Activated naive CD8-positive, alpha-beta T cell treated with anti-CD3 and anti-CD28 coated beads for 36 hours (primary cell): ENCODE measurements around the gene SYT12. TPM values are rescaled to one million over a fixed set of nuclear protein-coding genes. Genes with fewer than 3 reads are reported as not detected.

Experiments
- DNase-seq: peaks from one replicate; pipeline ENCODE4 v3.0.0; 2021
- H3K27ac Mint-ChIP-seq: one replicate; pipeline ENCODE4 v1.8.0; 2022; ENCODE audit warnings: mild to moderate bottlenecking, moderate library complexity, mixed read lengths
- H3K27me3 Mint-ChIP-seq: one replicate; pipeline ENCODE4 v1.8.0; 2022; ENCODE audit warnings: mild to moderate bottlenecking, mixed read lengths
- H3K36me3 Mint-ChIP-seq: one replicate; pipeline ENCODE4 v1.8.0; 2021; ENCODE audit warnings: mild to moderate bottlenecking, mixed read lengths
- H3K4me1 Mint-ChIP-seq: one replicate; pipeline ENCODE4 v1.8.0; 2021; ENCODE audit warnings: mixed read lengths
- H3K4me3 Mint-ChIP-seq: one replicate; pipeline ENCODE4 v1.8.0; 2022; ENCODE audit warnings: mild to moderate bottlenecking, moderate library complexity, mixed read lengths
- H3K9me3 Mint-ChIP-seq: one replicate; pipeline ENCODE4 v1.8.0; 2022; ENCODE audit warnings: mixed read lengths
- total RNA-seq, 2 experiments: library from RNA; stranded (reverse); gene quantifications; one replicate each; pipeline ENCODE4 v1.2.3, GENCODE V29; 2021

SYT12 gene
- total RNA-seq, 2 experiments from 2014 or later = not detected

DNA sequence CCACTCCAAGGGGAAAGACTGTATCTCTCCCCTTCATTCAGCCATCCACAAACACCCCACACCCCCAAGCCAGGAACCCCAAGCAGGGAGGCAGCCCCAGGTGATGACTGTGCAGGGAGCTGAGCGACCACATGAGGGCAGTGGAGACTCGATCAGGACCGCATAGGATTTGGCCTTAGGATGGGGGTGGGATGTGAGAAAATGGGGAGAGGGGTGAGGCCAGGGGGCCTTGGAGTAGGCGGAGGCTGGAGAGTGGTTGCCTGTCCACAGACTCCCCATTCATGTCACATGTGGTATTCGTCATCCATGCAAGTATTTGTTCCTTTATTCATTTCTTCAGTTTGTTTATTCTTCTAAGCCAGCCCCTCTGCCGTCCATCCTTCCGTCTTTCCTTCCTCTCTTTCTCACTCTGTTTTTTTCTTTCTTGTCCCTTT lies 31.0 kb downstream of the SYT12 start:
- Mint-ChIP-seq H3K4me1 (peaks cover 8% of the 10 kb centered on the region), H3K9me3 (no peaks in the 10 kb centered on the region), H3K27ac (no peak overlapping the region), H3K4me3 (no peak overlapping the region), H3K36me3 (no peaks in the 10 kb centered on the region), H3K27me3 (peaks cover 17% of the 10 kb centered on the region)
- DNase-seq = peak; percentile 45

DNA sequence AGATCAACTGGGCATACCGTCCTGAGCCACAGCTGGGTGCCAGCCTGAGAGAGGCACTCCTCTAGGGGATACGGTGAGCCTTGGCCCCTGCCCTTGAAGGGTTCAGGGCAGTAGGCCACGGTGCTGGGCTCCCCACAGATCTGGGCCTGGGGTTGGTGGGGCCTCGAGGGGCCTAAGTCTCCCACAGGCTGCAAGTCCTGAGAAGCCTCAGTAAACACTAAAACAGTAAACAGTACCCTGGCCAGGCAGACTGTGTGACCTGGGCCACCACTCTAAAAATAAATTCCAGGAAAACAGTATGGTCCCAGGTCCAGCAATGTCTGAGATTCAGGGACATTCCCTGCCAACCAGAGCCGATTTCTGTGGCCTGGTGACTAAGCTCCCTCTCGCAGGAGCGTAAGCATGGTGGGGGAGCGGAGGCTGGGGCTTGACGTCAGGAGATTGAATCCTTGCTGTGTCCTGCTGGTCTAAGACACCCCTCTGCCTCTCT lies 31.5 kb downstream of the SYT12 start:
- Mint-ChIP-seq H3K27me3 (peaks cover 17% of the 10 kb centered on the region), H3K9me3 (no peaks in the 10 kb centered on the region), H3K27ac (no peak overlapping the region), H3K36me3 (no peaks in the 10 kb centered on the region), H3K4me3 (no peak overlapping the region), H3K4me1 (peaks cover 8% of the 10 kb centered on the region)
- no peak for DNase-seq

GRCh38 chr11:67054836-67055523 lies 32.0 kb downstream of the SYT12 start:
- Mint-ChIP-seq H3K4me1 (peaks cover 8% of the 10 kb centered on the region), H3K4me3 (no peak overlapping the region), H3K27me3 (peaks cover 17% of the 10 kb centered on the region), H3K27ac (no peak overlapping the region), H3K36me3 (no peaks in the 10 kb centered on the region), H3K9me3 (no peaks in the 10 kb centered on the region)
- peak; percentile 26 for DNase-seq

DNA sequence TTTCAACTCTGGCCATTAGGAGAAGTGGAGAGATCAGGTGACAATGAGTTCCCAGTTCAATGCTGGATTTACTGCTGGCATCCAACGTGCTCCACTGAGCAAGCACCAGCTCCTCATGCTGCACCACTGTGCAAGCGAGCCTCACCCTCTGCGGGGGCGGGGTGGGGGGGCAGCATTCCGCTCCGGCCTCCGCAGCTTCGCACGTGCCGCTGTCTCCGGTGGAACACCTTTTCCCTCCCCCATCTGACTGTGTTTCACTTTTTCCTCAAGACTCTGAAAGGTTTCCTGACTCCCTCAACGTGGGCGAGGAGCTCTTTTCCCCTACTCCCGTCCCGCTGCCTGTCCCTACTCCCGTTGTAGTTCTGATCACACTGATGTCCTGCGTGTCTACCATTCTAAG lies 32.9 kb downstream of the SYT12 start:
- Mint-ChIP-seq H3K4me3 (peak overlapping the region; percentile 79), H3K9me3 (no peaks in the 10 kb centered on the region), H3K27ac (no peak overlapping the region), H3K36me3 (no peaks in the 10 kb centered on the region), H3K27me3 (peaks cover 17% of the 10 kb centered on the region), H3K4me1 (peaks cover 8% of the 10 kb centered on the region)
- no peak for DNase-seq

DNA sequence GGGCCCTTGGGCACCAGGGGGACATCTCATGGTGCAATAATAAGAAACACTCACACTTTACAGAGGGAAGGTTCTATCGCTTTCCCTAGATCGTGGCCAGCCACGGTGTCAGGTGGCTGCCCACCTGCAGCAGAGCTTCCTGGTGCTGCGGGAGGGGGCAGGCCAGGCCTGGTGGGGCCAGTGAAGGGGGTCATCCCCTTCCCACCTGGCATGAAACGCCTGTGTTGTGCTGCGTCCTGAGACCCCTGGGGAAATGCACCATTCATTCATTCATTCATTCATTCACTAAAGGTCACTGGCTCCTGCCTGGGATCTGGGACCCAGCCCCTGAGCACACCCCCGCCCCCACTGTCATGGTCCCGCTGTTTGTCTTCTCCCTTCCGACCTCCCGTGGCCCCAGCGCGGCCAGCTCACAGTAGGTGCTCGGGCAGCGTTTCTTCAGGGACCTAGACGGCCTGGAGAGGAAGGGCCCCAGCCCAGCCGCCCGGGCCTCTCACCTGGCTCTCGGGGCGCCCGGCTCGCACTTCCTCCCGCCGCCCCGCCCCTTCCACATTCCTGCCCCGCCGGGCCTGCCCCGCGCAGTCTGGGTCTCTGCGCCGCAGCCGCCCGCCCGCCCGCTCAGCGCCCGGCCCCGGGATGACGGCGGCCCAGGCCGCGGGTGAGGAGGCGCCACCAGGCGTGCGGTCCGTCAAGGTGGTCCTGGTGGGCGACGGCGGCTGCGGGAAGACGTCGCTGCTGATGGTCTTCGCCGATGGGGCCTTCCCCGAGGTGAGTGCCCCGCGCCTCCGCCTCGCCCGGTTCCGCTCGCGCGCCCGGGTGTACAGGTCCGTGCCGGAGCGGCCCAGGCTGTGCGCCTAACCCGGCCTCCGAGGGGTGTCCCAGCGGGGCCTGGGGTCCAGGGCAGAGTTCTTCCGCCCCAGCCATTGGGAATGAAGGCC lies 33.6 kb downstream of the SYT12 start, which contains the start of gene RHOD:
Gene RHOD (plus strand): TSS at position 581 of the 938 bp plus-strand sequence. CDS start 56 bp downstream, at position 637.
- Mint-ChIP-seq H3K4me3 (peak within 1 kb of the TSS; percentile 79), H3K27me3 (peaks cover 9% of the 10 kb centered on the region), H3K9me3 (no peaks in the 10 kb centered on the region), H3K4me1 (peaks cover 8% of the 10 kb centered on the region), H3K36me3 (no peaks in the 10 kb centered on the region), H3K27ac (no peak within 1 kb of the TSS)
- DNase-seq = peak; percentile 47

DNA sequence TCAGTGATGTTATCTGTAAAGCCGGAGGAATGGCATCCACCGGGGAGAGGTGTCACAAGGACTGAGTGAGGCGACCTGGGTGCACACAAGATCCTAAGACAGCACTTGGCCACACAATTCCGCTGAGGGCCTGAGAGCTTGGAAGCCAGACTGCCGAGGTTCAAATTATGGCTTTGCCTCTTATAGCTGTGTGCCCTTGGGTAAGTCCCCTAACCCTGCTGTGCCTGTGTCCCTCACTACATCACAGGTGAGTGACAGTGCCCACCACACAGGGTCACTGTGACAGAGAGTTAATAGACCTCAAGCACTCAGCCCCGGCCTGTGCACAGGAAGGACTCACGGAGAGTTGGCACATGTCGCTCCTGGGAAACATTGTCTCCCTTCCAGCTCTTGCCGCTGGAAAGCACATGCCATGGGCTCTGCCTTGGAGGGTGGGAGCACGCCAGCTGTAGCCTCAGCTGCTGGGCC lies 34.3 kb downstream of the SYT12 start:
- H3K9me3 Mint-ChIP-seq = no peaks in the 10 kb centered on the region
- H3K4me1 Mint-ChIP-seq = peaks cover 8% of the 10 kb centered on the region
- DNase-seq = no peak
- H3K4me3 Mint-ChIP-seq = no peak overlapping the region
- peaks cover 3% of the 10 kb centered on the region for H3K27me3 Mint-ChIP-seq
- H3K27ac Mint-ChIP-seq = no peak overlapping the region
- no peaks in the 10 kb centered on the region for H3K36me3 Mint-ChIP-seq

DNA sequence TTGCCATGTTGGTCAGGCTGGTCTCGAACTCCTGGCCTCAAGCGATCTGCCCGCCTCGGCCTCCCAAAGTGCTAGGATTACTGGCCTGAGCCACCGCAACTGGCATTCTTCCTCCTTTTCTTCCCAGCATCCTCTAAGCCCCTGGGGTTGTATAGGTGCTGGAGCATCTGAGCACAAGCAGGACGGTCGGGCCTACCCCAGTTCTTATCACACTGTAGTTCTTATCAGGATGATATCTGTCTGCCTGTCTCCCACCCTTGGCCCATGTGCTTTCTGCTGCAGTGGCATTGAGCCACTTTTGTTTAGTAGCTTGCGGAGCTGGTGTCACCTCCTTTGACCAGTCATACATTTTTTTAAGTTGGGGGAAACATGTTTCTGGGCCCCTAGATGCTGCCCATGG lies 35.6 kb downstream of the SYT12 start:
- no peak overlapping the region for H3K27ac Mint-ChIP-seq
- no peak for DNase-seq
- no peak overlapping the region for H3K4me3 Mint-ChIP-seq
- H3K36me3 Mint-ChIP-seq = no peaks in the 10 kb centered on the region
- no peaks in the 10 kb centered on the region for H3K9me3 Mint-ChIP-seq
- peaks cover 8% of the 10 kb centered on the region for H3K4me1 Mint-ChIP-seq
- H3K27me3 Mint-ChIP-seq = peaks cover 3% of the 10 kb centered on the region

DNA sequence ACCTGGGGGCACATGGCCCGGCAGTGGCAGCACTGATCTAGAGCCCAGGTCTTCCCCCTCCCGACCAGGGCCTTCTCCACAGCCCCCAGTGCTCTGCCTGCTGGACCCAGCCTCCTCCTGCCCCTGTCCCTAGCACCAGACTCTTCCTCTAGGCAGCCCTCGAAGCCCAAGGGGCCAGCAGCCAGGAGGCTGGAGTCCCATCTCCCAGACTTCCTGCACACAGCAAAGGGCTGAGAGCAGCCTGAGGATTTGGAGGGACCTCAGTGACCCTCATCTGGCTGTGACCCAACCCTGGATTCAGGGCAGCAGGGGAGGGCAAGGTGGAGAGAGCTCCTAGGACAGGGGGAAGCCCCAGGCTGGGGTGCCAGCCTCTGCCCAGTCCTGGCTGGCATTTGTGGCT lies 36.7 kb downstream of the SYT12 start:
- H3K4me1 Mint-ChIP-seq = peaks cover 8% of the 10 kb centered on the region
- no peaks in the 10 kb centered on the region for H3K9me3 Mint-ChIP-seq
- no peak overlapping the region for H3K27ac Mint-ChIP-seq
- DNase-seq = no peak
- no peaks in the 10 kb centered on the region for H3K36me3 Mint-ChIP-seq
- no peak overlapping the region for H3K4me3 Mint-ChIP-seq
- peaks cover 3% of the 10 kb centered on the region for H3K27me3 Mint-ChIP-seq

DNA sequence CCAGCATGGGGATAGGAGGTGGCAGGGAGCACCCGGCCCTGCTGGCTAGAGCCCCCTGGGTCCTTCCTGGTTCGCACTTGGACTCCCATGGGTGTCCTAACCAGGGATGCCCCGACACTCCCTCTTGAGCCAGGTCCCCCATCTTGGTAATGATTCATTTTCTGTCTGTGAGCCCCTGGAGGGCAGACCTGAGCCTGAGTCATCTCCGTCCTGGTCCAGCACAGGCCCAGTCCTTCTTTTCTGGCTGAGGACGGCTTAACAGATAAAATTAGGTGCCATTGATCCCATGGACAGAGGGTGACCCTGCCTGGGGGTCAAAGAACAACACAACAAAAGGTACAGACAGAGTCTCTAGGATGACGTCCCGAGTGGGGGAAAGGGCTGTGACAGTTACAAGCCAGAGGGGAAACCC lies 37.2 kb downstream of the SYT12 start:
- no peaks in the 10 kb centered on the region for H3K36me3 Mint-ChIP-seq
- peaks cover 3% of the 10 kb centered on the region for H3K27me3 Mint-ChIP-seq
- H3K4me1 Mint-ChIP-seq = peaks cover 5% of the 10 kb centered on the region
- H3K9me3 Mint-ChIP-seq = no peaks in the 10 kb centered on the region
- DNase-seq = no peak
- no peak overlapping the region for H3K27ac Mint-ChIP-seq
- H3K4me3 Mint-ChIP-seq = no peak overlapping the region

- no peaks in the 10 kb centered on the region for H3K36me3 Mint-ChIP-seq
- DNase-seq = no peak
- no peaks in the 10 kb centered on the region for H3K4me1 Mint-ChIP-seq
- H3K27ac Mint-ChIP-seq = no peak overlapping the region
- no peaks in the 10 kb centered on the region for H3K27me3 Mint-ChIP-seq
- no peaks in the 10 kb centered on the region for H3K9me3 Mint-ChIP-seq
- no peak overlapping the region for H3K4me3 Mint-ChIP-seq
These were observed 39.8 kb downstream of the SYT12 start for GRCh38 chr11:67062526-67063373.

DNA sequence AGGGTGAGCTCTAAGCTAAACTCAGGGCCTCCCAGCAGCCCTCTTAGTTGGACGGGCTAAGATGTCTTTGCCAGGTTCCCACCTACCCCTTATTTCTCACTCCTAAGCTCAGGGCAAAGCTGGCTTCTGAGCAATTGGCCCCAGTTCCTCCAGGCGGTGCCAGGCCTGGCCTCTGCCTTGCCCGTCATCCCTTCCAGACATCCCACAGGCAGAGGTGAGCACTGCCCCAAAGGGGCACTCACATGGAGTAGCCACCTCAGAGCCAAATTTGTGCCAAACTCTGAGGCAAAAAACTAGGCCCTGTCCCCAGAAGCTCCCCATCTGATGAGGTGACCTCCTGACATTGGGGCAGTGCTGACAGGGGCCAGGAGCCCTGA lies 43.4 kb downstream of the SYT12 start:
- H3K27me3 Mint-ChIP-seq = peaks cover 6% of the 10 kb centered on the region
- no peak overlapping the region for H3K4me3 Mint-ChIP-seq
- H3K27ac Mint-ChIP-seq = no peak overlapping the region
- no peaks in the 10 kb centered on the region for H3K4me1 Mint-ChIP-seq
- DNase-seq = no peak
- no peaks in the 10 kb centered on the region for H3K36me3 Mint-ChIP-seq
- no peaks in the 10 kb centered on the region for H3K9me3 Mint-ChIP-seq

GRCh38 chr11:67071420-67072284 lies 48.7 kb downstream of the SYT12 start:
- Mint-ChIP-seq H3K27ac (no peak overlapping the region), H3K4me3 (peak overlapping the region; percentile 22), H3K4me1 (peaks cover 3% of the 10 kb centered on the region), H3K9me3 (no peaks in the 10 kb centered on the region), H3K27me3 (peaks cover 6% of the 10 kb centered on the region), H3K36me3 (no peaks in the 10 kb centered on the region)
- DNase-seq = peak; percentile 80

DNA sequence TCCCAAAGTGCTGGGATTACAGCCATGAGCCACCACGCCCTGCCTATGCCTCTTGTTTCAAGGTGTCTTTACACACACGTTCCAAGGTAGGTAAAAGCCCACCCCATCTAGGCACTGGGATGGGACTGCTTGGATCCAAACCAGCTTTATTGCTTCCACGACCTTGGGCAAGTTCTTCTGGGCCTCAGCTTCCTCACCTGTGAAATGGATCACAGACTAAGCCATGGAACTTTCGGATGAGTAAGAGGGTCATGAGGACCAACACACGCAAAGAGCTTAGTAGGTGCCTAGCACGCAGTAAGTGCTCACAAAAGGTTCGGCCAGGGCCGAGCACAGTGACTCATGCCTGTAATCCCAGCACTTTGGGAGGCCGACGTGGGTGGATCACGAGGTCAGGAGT lies 49.4 kb downstream of the SYT12 start:
- H3K9me3 Mint-ChIP-seq = no peaks in the 10 kb centered on the region
- H3K36me3 Mint-ChIP-seq = no peaks in the 10 kb centered on the region
- DNase-seq = no peak
- no peak overlapping the region for H3K27ac Mint-ChIP-seq
- no peak overlapping the region for H3K4me3 Mint-ChIP-seq
- peaks cover 6% of the 10 kb centered on the region for H3K27me3 Mint-ChIP-seq
- H3K4me1 Mint-ChIP-seq = peaks cover 3% of the 10 kb centered on the region

- peaks cover 9% of the 10 kb centered on the region for H3K27me3 Mint-ChIP-seq
- H3K9me3 Mint-ChIP-seq = no peaks in the 10 kb centered on the region
- no peak overlapping the region for H3K27ac Mint-ChIP-seq
- peaks cover 3% of the 10 kb centered on the region for H3K4me1 Mint-ChIP-seq
- no peak overlapping the region for H3K4me3 Mint-ChIP-seq
- DNase-seq = no peak
- no peaks in the 10 kb centered on the region for H3K36me3 Mint-ChIP-seq
These were observed 51.0 kb downstream of the SYT12 start for GRCh38 chr11:67073908-67074307.
